C4-2B (cell line): Measurements from ENCODE around the gene FOXN3.

Experiments
- ZFX ChIP-seq: fragments of 450-650 bp; IDR thresholded peaks from 2 replicates; pipeline ENCODE4 v1.6.1; 2017
- TF ChIP-seq, protein P1 (sequence below): fragments of 450-650 bp; conservative IDR thresholded peaks from 2 replicates; pipeline ENCODE4 v1.5.1; 2017; ENCODE audit warnings: mild to moderate bottlenecking

DNA sequence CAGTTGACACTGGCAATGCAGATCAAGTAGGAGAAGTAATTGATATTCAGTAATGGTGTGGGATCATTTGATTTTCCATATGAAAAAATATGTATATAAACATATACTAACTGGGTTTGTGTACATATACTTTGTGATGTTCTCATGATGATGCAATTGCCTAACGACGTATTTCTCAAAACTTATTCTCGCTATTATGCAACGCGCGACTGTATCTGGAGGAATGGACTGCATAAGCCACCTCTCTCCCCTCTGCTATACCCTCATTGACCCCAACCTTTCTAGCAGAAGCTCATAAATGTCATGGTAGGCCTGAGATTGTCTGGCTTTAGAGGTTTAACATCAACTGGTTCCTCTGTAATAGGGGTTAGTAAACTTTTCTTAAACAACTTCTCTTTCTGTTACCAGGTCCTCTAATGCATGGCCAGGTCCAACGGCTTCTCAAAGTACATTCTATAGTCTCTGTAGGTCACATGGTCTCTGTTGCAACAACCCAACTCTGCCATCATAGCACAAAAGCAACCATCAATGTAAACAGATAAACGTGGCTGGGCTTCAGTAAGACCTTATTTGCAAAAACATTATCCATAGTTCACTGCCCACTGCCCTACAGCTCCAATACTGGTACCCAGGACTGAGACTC is 59.3 kb downstream of the FOXN3 start:
- TF ChIP-seq, protein P1, sequence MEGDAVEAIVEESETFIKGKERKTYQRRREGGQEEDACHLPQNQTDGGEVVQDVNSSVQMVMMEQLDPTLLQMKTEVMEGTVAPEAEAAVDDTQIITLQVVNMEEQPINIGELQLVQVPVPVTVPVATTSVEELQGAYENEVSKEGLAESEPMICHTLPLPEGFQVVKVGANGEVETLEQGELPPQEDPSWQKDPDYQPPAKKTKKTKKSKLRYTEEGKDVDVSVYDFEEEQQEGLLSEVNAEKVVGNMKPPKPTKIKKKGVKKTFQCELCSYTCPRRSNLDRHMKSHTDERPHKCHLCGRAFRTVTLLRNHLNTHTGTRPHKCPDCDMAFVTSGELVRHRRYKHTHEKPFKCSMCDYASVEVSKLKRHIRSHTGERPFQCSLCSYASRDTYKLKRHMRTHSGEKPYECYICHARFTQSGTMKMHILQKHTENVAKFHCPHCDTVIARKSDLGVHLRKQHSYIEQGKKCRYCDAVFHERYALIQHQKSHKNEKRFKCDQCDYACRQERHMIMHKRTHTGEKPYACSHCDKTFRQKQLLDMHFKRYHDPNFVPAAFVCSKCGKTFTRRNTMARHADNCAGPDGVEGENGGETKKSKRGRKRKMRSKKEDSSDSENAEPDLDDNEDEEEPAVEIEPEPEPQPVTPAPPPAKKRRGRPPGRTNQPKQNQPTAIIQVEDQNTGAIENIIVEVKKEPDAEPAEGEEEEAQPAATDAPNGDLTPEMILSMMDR: no peak
- no peak for TF ChIP-seq ZFX
